GM12878 (cell line): Measurements from ENCODE around the gene CTCFL.

Experiments used
- ATF3 ChIP-seq: IDR thresholded peaks from 2 replicates; pipeline ENCODE4 v1.6.1; 2011; ENCODE audit warnings: low read depth, mild to moderate bottlenecking, low read length, moderate library complexity, borderline replicate concordance; ENCODE audit errors: extremely low read depth
- CBFB ChIP-seq: IDR thresholded peaks from 2 replicates; pipeline ENCODE4 v1.6.1; 2016; ENCODE audit warnings: antibody characterized with exemption, low read depth
- CTCF ChIP-seq, 3 experiments: IDR thresholded peaks in 2 of 3; conservative IDR thresholded peaks in 1 of 3; 2 replicates each; pipeline ENCODE4 v1.5.1; 2011; ENCODE audit warnings: low read depth in 3 of 3, low read length in 3 of 3, mild to moderate bottlenecking in 3 of 3, control low read depth in 2 of 3, moderate library complexity in 2 of 3, inconsistent platforms in 1 of 3, mixed read lengths in 1 of 3; ENCODE audit not compliant: control insufficient read depth in 2 of 3, insufficient read depth in 1 of 3; ENCODE audit errors: extremely low read depth in 1 of 3
- E2F4 ChIP-seq: IDR thresholded peaks from 2 replicates; pipeline ENCODE4 v1.6.1; 2012; ENCODE audit warnings: low read depth, low read length, improper control_type of control experiment
- EP300 ChIP-seq, 2 experiments: fragments of 150-350 bp in 1 of 2; IDR thresholded peaks; 2 replicates each; pipeline ENCODE4 v1.6.1; 2011 to 2012; ENCODE audit warnings: low read depth in 2 of 2, low read length in 2 of 2, borderline replicate concordance in 1 of 2, improper control_type of control experiment in 1 of 2, inconsistent platforms in 1 of 2; ENCODE audit not compliant: control insufficient read depth in 1 of 2
- ETV6 ChIP-seq, 2 experiments: fragments of 450-650 bp in 1 of 2; IDR thresholded peaks in 1 of 2; conservative IDR thresholded peaks in 1 of 2; 2 replicates each; pipeline ENCODE4 v1.6.1; 2014; ENCODE audit warnings: antibody characterized with exemption in 1 of 2, borderline replicate concordance in 1 of 2, low read depth in 1 of 2, mild to moderate bottlenecking in 1 of 2, moderate library complexity in 1 of 2
- EZH2 ChIP-seq: IDR thresholded peaks from 2 replicates; pipeline ENCODE4 v1.6.1; 2012; ENCODE audit warnings: low read depth, mild to moderate bottlenecking, control low read depth, inconsistent platforms, low read length, borderline replicate concordance; ENCODE audit not compliant: control insufficient read depth
- JUNB ChIP-seq: IDR thresholded peaks from 2 replicates; pipeline ENCODE4 v1.6.1; 2016; ENCODE audit warnings: antibody characterized with exemption, mild to moderate bottlenecking
- NFIC ChIP-seq: IDR thresholded peaks from 2 replicates; pipeline ENCODE4 v1.6.1; 2012; ENCODE audit warnings: low read depth, mild to moderate bottlenecking, inconsistent platforms, low read length, moderate library complexity
- POLR2A ChIP-seq: IDR thresholded peaks from 2 replicates; pipeline ENCODE4 v1.6.1; 2011; ENCODE audit warnings: low read depth, mild to moderate bottlenecking, low read length
- RAD21 ChIP-seq: IDR thresholded peaks from 2 replicates; pipeline ENCODE4 v1.6.1; 2011; ENCODE audit warnings: mild to moderate bottlenecking, low read depth, low read length, moderate library complexity; ENCODE audit not compliant: insufficient read depth
- YY1 ChIP-seq: IDR thresholded peaks from 2 replicates; pipeline ENCODE4 v1.6.1; 2011; ENCODE audit warnings: low read depth, mild to moderate bottlenecking, low read length

GRCh38 chr20:57483287-57484050, 41.5 kb downstream of the CTCFL start:
- TF ChIP-seq YY1 = peak; percentile 91
- TF ChIP-seq CTCF (IDR thresholded peaks at IDR 0.05 in 2 of 3, conservative IDR thresholded peaks at IDR 0.05 in 1 of 3; ENCODE audit: control insufficient read depth in 2 of 3, extremely low read depth in 1 of 3, insufficient read depth in 1 of 3, low read depth in 3 of 3, low read length in 3 of 3) = no peak
- no peak for TF ChIP-seq EZH2
- TF ChIP-seq POLR2A = no peak
- TF ChIP-seq CBFB = peak; percentile 44; the same call in 1 of the 2 replicates
- peak in 1 of 2 experiments; percentile 88; a peak in 2 of 4 replicates for TF ChIP-seq ETV6 (conservative IDR thresholded peaks at IDR 0.05 in 1 of 2, IDR thresholded peaks at IDR 0.05 in 1 of 2; ENCODE audit: borderline replicate concordance in 1 of 2, low read depth in 1 of 2)
- peak; percentile 49; the same call in 1 of the 2 replicates for TF ChIP-seq NFIC
- peak; percentile 22; the same call in 1 of the 2 replicates for TF ChIP-seq RAD21
- peak; percentile 48 for TF ChIP-seq JUNB
- peak; percentile 90 to 95 for TF ChIP-seq EP300 (IDR thresholded peaks at IDR 0.05; ENCODE audit: borderline replicate concordance in 1 of 2, control insufficient read depth in 1 of 2, low read depth in 2 of 2, low read length in 2 of 2)
- no peak for TF ChIP-seq E2F4
- TF ChIP-seq ATF3 = no peak
